C4-2B (cell line): ENCODE results near the gene GPR152.

Experiments used
- CTCF ChIP-seq: fragments of 450-650 bp; conservative IDR thresholded peaks from 2 replicates; pipeline ENCODE4 v1.5.1; 2017; ENCODE audit warnings: mild to moderate bottlenecking
- ZFX ChIP-seq: fragments of 450-650 bp; IDR thresholded peaks from 2 replicates; pipeline ENCODE4 v1.6.1; 2017

- no peak for TF ChIP-seq CTCF
- TF ChIP-seq ZFX, result no peak
Measured at GRCh38 chr11:67405688-67406339, 46.7 kb downstream of the GPR152 start.
